ENCODE results near the gene TRIM69.
"Not testable (repeated sequence)": the region's sequence is repeated elsewhere in the genome, so short reads cannot be mapped to it uniquely, and the experiment has no call there.

The TRIM69 gene, protein sequence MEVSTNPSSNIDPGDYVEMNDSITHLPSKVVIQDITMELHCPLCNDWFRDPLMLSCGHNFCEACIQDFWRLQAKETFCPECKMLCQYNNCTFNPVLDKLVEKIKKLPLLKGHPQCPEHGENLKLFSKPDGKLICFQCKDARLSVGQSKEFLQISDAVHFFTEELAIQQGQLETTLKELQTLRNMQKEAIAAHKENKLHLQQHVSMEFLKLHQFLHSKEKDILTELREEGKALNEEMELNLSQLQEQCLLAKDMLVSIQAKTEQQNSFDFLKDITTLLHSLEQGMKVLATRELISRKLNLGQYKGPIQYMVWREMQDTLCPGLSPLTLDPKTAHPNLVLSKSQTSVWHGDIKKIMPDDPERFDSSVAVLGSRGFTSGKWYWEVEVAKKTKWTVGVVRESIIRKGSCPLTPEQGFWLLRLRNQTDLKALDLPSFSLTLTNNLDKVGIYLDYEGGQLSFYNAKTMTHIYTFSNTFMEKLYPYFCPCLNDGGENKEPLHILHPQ

DNA sequence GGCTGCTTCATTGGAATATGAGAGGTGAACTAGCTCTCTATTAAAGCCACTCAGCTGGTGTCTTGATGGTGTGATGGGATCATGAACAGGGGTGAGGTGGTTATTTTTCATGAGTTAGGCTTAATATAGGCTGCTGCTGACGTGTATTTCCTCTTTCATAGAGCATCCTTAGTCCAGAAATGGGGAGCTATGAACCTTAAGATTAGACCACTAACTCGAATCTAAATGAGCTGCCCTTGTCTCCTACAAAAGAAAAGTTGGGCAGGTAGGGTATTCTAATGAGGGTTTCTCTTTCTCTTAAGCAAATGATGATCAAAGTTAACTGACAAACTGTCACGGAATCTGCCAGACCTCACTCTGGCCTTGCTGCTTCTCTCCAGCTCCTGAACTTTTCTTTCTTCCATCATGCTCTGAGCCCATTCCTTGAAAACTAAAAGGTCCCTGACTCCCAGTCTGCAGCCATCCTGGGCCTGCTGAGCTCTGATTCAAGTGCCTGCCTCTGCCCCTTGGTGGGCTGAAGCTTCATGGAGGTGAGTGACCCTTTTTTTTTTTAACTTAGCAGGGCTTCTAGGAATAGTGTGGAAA, at the start of gene TRIM69:
Gene TRIM69, plus strand, starts transcription at position 348 of the 585 bp plus-strand sequence. Its CDS starts 177 bp downstream, at position 525.
- no peak for DNase-seq

DNA sequence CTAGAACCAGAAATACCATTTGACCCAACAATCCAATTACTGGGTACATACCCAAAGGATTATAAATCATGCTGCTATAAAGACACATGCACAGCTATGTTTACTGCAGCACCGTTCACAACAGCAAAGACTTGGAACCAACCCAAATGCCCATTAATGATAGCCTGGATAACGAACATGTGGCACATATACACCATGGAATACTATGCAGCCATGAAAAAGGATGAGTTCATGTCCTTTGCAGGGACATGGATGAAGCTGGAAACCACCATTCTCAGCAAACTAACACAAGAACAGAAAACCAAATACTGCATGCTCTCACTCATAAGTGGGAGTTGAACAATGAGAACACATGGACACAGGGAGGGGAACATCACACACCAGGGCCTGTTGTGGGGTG, 47.0 kb upstream of the TRIM69 start:
- DNase-seq: not testable (repeated sequence)

DNA sequence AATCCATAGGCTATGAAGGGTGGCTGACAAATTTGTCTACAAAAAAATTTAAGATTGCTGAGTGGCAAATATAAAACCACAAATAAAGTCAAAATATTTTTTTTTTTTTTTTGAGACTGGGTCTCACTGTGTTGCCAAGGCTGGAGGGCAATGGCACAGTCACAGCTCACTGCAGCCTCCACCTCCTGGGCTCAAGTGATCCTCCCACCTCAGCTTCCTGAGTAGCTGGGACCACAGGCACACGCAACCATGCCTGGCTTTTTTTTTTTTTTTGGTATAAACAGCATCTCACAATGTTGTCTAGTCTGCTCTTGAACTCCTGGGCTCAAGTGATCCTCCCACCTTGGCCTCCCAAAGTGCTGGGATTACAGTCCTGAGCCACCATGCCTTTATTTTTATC, 46.1 kb upstream of the TRIM69 start:
- DNase-seq: peak; percentile 36

DNA sequence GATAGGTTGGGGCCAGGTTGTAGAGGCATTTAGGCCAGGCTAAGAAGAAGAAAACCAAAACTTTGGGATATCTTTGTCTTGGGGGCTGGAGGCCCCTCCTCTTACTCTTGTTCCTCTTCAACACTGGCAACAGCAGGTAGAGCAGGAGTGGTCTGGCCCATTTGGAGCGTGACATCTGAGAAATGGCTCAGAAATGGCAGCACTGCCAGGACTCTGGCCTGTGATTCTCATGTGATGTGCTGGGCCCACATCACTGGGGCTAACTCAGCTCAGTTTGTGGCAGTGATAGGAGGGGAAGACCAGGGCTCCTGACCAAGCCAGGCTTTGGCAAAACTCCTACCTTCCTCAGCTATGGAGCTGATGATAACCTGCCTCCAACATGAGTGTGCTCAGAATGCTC, 43.7 kb upstream of the TRIM69 start:
- DNase-seq: no peak

DNA sequence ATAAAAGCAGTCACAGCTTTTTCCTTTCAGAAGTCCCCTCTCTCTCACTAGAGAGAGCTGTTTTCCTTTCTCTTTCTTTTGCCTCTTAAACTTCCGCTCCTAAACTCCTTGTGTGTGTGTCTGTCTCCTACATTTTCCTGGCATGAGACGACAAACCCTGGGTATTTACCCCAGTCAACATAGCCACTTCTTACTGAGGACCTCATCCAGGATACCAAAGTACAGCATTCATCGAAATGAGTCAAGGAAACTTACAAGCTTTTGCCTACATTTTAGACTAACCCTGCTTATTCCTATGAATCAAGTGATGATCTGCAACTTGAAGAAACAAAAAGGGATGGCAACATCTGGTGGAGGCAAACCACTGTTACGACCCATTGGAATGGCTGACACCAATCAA, 41.9 kb upstream of the TRIM69 start:
- DNase-seq: no peak

DNA sequence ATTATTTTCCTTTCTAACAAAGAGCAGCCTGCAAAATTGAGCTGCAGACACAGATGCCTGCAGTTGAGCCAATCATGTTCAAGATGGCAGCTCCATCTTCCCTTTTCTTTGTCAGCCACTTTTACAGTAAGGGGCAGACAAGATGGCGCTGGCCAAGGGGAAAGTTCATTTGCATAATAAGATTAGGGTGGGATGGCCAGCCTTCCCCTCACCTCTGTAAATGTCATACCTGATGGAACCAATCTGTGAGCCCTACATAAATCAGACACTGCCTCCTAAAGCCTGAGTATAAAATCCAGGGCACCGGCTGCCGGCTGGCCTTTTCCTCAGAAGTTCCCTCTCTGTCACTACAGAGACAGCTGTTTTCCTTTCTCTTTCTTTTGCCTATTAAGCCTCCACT, 41.0 kb upstream of the TRIM69 start:
- no peak for DNase-seq

DNA sequence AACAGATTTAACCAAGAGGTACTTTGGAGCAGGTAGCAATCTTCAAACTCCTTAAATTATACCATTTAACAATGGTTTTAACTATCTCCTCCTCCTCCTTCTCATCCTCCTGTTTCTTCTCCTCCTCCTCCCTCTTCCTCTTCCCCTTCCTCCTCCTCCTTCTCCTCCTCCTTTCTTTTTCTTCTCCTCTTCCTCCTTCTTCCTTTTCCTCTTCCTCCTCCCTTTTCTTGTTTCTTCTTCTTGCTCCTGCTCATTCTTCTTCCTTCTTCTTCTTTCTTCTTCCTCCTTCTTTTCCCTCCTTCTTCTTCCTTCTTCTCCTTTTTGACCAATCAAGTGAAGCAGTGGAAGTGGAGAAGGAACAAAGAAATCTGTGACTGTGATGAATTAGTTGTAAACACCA, 39.3 kb upstream of the TRIM69 start:
- DNase-seq: no peak

DNA sequence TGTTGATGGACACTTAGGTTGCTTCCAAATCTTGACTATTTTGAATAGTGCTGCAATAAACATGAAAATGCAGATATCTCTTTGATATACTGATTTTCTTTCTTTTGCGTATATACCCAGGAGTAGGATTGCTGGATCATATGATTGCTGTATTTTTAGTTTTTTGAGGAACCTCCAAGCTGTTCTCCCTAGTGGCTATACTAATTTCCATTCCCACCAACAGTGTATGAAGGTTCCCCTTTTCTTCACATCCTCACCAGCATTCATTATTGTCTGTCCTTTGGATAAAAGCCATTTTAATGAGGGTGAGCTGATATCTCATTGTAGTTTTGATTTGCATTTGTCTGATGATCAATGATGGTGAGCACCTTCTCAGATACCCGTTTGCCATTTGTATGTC, 37.7 kb upstream of the TRIM69 start:
- no peak for DNase-seq

DNA sequence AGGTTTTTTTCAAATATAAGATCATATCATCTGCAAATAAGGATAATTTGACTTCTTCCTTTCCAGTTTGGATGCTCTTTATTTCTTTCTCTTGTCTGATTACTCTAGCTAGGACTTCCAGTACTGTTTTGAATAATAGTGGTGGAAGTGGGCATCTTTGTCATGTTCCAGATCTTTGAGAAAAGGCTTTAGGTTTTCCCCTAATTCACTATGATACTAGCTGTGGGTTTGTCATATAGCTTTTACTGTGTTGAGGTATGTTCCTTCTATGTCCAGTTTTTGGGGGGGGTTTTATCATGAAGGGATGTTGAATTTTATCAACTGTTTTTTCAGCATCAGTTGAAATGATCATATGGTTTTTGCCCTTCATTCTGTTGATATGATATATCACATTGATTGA, 35.7 kb upstream of the TRIM69 start:
- DNase-seq: not testable (repeated sequence)

DNA sequence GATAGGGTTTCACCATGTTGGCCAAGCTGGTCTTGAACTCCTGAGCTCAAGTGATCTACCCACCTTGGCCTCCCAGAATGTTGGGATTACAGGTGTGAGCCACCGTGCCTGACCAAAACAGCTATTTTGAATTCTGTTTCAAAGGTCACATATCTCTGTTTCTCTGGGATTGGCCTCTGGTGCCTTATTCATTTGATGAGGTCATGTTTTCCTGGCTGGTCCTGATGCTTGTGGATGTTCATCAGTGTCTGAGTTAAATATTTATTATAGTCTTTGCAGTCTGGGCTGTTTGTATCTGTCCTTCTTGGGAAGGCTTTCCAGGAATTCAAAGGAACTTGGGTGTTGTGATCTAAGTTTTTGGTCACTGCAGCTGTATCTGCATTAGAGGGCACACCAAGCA, 30.3 kb upstream of the TRIM69 start:
- no peak for DNase-seq

DNA sequence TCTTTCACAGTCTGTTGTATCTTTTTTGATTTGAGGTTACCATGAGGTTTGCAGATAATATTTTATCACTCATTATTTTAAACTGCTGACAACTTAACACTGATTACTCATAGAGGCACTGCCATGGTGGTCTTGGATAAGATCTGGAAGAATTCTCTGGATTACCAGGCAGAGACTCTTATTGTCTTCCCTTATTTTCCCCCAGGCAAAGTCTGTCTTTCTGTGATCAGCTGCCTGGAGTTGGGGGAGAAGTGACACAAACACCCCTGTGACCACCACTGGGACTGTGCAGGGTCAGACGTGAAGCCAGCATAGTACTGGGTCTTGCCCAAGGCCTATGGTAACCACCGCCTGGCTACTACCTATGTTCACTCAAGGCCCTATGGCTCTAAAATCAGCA, 29.9 kb upstream of the TRIM69 start:
- DNase-seq: no peak

DNA sequence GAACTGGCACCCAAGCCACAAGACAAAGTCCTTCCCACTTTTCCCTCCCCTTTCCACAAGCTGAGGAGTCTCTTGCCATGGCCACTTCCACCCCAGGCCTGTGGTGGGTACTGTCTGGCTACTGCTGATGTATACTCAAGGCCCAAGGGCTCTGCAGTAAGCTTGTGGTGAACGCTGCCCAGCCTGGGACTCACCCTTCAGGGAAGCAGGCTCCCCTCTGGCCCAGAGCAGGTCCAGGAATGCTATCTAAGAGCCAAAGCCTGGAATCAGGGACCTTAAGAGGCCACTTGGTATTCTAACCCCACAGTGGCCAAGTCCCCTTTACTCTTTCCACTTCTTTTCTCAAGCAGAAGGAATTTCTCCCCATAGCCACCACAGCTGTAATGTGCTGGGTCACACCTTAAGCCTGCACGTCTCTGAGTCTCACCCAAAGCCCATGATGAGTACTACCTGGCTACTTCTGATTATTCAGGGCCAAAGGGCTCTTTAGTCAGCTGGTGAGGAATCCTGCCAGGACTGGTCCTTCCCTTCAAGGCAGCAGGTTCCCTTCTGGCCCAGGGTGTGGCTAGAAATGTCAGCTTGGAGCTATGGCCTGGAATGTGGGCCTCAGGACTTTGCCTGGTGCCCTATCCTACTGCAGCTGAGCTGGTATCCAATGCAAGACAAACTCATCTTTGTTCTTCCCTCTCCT, 29.2 kb upstream of the TRIM69 start:
- DNase-seq: no peak

DNA sequence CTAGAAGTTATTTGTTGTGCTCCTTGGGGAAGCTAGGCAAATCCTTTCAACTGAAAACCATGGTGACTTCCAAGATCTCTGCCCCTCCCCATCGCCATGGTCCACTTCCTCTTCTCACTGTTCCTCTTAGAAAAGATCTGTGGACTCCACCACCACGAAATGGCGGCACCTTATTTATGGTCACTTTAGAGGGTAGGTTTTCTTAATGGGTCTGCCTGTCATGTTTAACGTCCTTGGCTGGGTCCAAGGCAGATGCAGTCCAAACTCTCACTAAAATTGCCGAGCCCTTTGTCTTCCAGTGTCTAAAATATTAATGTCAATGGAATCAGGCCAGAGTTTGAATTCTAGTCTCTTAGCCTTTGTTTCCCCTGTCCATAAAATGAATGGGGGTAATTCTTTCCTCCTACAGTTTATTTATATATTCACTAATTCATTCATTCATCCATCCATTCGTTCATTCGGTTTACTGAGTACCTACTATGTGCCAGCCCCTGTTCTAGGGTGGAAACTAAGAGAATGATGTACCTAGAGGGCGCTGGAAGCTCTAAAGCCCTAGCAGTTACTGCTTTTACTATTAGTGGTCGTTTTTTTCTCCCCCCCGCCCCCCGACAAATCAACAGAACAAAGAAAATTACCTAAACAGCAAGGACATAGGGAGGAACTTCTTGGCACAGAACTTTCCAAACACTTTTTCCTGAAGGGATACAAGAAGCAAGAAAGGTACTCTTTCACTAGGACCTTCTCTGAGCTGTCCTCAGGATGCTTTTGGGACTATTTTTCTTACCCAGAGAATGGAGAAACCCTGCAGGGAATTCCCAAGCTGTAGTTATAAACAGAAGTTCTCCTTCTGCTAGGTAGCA, 25.9 kb upstream of the TRIM69 start:
- peak; percentile 76 for DNase-seq

DNA sequence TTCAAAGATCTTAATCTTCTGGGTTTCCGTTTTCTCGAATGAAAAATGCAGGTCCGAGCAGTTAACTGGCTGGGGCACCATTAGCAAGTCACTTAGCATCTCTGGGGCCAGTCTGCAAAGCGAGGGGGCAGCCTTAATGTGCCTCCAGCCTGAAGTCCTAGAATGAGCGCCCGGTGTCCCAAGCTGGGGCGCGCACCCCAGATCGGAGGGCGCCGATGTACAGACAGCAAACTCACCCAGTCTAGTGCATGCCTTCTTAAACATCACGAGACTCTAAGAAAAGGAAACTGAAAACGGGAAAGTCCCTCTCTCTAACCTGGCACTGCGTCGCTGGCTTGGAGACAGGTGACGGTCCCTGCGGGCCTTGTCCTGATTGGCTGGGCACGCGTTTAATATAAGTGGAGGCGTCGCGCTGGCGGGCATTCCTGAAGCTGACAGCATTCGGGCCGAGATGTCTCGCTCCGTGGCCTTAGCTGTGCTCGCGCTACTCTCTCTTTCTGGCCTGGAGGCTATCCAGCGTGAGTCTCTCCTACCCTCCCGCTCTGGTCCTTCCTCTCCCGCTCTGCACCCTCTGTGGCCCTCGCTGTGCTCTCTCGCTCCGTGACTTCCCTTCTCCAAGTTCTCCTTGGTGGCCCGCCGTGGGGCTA, 25.1 kb upstream of the TRIM69 start, which contains the start of the genes B2M and PATL2:
Gene B2M, plus strand, starts transcription at position 422 of the 647 bp plus-strand sequence. Its CDS starts 30 bp downstream, at position 452.
Gene PATL2, minus strand, starts transcription at position 228 of the 647 bp plus-strand sequence. CDS start 34,833 bp downstream, outside the sequence.
- peak; percentile 96 for DNase-seq

DNA sequence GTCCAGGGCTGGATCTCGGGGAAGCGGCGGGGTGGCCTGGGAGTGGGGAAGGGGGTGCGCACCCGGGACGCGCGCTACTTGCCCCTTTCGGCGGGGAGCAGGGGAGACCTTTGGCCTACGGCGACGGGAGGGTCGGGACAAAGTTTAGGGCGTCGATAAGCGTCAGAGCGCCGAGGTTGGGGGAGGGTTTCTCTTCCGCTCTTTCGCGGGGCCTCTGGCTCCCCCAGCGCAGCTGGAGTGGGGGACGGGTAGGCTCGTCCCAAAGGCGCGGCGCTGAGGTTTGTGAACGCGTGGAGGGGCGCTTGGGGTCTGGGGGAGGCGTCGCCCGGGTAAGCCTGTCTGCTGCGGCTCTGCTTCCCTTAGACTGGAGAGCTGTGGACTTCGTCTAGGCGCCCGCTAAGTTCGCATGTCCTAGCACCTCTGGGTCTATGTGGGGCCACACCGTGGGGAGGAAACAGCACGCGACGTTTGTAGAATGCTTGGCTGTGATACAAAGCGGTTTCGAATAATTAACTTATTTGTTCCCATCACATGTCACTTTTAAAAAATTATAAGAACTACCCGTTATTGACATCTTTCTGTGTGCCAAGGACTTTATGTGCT, 24.5 kb upstream of the TRIM69 start:
- DNase-seq: peak; percentile 71

DNA sequence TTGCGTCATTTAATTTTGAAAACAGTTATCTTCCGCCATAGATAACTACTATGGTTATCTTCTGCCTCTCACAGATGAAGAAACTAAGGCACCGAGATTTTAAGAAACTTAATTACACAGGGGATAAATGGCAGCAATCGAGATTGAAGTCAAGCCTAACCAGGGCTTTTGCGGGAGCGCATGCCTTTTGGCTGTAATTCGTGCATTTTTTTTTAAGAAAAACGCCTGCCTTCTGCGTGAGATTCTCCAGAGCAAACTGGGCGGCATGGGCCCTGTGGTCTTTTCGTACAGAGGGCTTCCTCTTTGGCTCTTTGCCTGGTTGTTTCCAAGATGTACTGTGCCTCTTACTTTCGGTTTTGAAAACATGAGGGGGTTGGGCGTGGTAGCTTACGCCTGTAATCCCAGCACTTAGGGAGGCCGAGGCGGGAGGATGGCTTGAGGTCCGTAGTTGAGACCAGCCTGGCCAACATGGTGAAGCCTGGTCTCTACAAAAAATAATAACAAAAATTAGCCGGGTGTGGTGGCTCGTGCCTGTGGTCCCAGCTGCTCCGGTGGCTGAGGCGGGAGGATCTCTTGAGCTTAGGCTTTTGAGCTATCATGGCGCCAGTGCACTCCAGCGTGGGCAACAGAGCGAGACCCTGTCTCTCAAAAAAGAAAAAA, 23.9 kb upstream of the TRIM69 start:
- peak; percentile 73 for DNase-seq

DNA sequence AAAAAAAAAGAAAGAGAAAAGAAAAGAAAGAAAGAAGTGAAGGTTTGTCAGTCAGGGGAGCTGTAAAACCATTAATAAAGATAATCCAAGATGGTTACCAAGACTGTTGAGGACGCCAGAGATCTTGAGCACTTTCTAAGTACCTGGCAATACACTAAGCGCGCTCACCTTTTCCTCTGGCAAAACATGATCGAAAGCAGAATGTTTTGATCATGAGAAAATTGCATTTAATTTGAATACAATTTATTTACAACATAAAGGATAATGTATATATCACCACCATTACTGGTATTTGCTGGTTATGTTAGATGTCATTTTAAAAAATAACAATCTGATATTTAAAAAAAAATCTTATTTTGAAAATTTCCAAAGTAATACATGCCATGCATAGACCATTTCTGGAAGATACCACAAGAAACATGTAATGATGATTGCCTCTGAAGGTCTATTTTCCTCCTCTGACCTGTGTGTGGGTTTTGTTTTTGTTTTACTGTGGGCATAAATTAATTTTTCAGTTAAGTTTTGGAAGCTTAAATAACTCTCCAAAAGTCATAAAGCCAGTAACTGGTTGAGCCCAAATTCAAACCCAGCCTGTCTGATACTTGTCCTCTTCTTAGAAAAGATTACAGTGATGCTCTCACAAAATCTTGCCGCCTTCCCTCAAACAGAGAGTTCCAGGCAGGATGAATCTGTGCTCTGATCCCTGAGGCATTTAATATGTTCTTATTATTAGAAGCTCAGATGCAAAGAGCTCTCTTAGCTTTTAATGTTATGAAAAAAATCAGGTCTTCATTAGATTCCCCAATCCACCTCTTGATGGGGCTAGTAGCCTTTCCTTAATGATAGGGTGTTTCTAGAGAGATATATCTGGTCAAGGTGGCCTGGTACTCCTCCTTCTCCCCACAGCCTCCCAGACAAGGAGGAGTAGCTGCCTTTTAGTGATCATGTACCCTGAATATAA, 23.0 kb upstream of the TRIM69 start:
- DNase-seq: no peak

DNA sequence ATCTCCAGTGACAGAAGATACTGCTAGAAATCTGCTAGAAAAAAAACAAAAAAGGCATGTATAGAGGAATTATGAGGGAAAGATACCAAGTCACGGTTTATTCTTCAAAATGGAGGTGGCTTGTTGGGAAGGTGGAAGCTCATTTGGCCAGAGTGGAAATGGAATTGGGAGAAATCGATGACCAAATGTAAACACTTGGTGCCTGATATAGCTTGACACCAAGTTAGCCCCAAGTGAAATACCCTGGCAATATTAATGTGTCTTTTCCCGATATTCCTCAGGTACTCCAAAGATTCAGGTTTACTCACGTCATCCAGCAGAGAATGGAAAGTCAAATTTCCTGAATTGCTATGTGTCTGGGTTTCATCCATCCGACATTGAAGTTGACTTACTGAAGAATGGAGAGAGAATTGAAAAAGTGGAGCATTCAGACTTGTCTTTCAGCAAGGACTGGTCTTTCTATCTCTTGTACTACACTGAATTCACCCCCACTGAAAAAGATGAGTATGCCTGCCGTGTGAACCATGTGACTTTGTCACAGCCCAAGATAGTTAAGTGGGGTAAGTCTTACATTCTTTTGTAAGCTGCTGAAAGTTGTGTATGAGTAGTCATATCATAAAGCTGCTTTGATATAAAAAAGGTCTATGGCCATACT, 21.1 kb upstream of the TRIM69 start:
- DNase-seq: no peak

DNA sequence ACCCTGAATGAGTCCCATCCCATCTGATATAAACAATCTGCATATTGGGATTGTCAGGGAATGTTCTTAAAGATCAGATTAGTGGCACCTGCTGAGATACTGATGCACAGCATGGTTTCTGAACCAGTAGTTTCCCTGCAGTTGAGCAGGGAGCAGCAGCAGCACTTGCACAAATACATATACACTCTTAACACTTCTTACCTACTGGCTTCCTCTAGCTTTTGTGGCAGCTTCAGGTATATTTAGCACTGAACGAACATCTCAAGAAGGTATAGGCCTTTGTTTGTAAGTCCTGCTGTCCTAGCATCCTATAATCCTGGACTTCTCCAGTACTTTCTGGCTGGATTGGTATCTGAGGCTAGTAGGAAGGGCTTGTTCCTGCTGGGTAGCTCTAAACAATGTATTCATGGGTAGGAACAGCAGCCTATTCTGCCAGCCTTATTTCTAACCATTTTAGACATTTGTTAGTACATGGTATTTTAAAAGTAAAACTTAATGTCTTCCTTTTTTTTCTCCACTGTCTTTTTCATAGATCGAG, 20.5 kb upstream of the TRIM69 start:
- DNase-seq: no peak
